Measurements from ENCODE around the gene CHD1.
"Not testable (repeated sequence)": the region's sequence is repeated elsewhere in the genome, so short reads cannot be mapped to it uniquely, and the experiment has no call there.

CHD1 gene

GRCh38 chr5:98928873-98929709 is at the start of gene CHD1:
TSS of gene CHD1 (minus strand) at chr5:98929007. CDS start at chr5:98926386, 2,621 bp downstream.
- peak; percentile 98 for DNase-seq

GRCh38 chr5:98978528-98978927 is 49.7 kb upstream of the CHD1 start:
- no peak for DNase-seq

GRCh38 chr5:98977723-98978122 is 48.9 kb upstream of the CHD1 start:
- DNase-seq: no peak

GRCh38 chr5:98975682-98976407 is 47.0 kb upstream of the CHD1 start:
- DNase-seq: no peak

- no peak for DNase-seq
Observed at GRCh38 chr5:98975223-98975622, 46.4 kb upstream of the CHD1 start.

GRCh38 chr5:98969400-98969799 is 40.6 kb upstream of the CHD1 start:
- DNase-seq: no peak

- no peak for DNase-seq
Observed at GRCh38 chr5:98968056-98968564, 39.3 kb upstream of the CHD1 start.

GRCh38 chr5:98965226-98965625 is 36.4 kb upstream of the CHD1 start:
- DNase-seq: no peak

- no peak for DNase-seq
Observed at GRCh38 chr5:98964621-98965020, 35.8 kb upstream of the CHD1 start.

- no peak for DNase-seq
Observed at GRCh38 chr5:98963019-98963418, 34.2 kb upstream of the CHD1 start.

- no peak for DNase-seq
Observed at GRCh38 chr5:98962587-98962986, 33.8 kb upstream of the CHD1 start.

GRCh38 chr5:98961665-98962344 is 33.0 kb upstream of the CHD1 start:
- no peak for DNase-seq

GRCh38 chr5:98957307-98957706 is 28.5 kb upstream of the CHD1 start:
- no peak for DNase-seq

- not testable (repeated sequence) for DNase-seq
Observed at GRCh38 chr5:98955888-98956287, 27.1 kb upstream of the CHD1 start.

- not testable (repeated sequence) for DNase-seq
Observed at GRCh38 chr5:98955471-98955870, 26.7 kb upstream of the CHD1 start.

GRCh38 chr5:98954392-98955028 is 25.7 kb upstream of the CHD1 start:
- DNase-seq: no peak

- DNase-seq: peak; percentile 3
Observed at GRCh38 chr5:98942847-98943246, 14.0 kb upstream of the CHD1 start.

GRCh38 chr5:98941131-98941883 is 12.5 kb upstream of the CHD1 start:
- DNase-seq: no peak

- peak; percentile 41 for DNase-seq
Observed at GRCh38 chr5:98940581-98940980, 11.8 kb upstream of the CHD1 start.

GRCh38 chr5:98938464-98938863 is 9.7 kb upstream of the CHD1 start:
- peak; percentile 20 for DNase-seq

- no peak for DNase-seq
Observed at GRCh38 chr5:98936948-98937715, 8.3 kb upstream of the CHD1 start.
